Measurements from ENCODE around the gene CALM3.

DNA sequence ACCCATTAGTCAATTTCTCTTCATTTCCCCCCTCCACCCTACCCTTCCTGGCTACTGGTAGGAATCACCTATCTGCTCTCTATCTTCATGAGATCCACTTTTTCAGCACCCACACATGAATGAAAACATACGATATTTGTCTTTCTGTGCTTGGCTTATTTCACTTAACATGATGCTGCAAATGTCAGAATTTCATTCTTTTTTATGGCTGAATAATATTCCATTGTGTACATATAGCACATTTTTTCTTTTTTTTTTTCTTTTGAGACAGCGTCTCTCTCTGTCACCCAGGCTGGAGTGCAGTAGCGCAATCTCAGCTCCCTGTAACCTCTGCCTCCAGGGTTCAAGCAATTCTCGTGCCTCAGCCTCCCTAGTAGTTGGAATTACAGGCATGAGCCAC, 9.9 kb upstream of the CALM3 start:
- TF ChIP-seq POLR2A (IDR thresholded peaks at IDR 0.05; ENCODE audit: low read length) (no peak), GATA1 (IDR thresholded peaks at IDR 0.05; ENCODE audit: low read depth, low read length) (no peak)

Data from erythroblast (primary cell).